Stromal cell of bone marrow (primary cell): ENCODE data around the gene APOA5.
A peak's percentile ranks its signal among the peaks of the same experiment; 100 is the strongest.
"Not testable (repeated sequence)": the region's sequence is repeated elsewhere in the genome, so short reads cannot be mapped to it uniquely, and the experiment has no call there.

ENCODE experiments used
- DNase-seq: peaks from one replicate; pipeline ENCODE4 v3.0.0-alpha.2; 2012; ENCODE audit warnings: low read depth

APOA5 gene

DNA sequence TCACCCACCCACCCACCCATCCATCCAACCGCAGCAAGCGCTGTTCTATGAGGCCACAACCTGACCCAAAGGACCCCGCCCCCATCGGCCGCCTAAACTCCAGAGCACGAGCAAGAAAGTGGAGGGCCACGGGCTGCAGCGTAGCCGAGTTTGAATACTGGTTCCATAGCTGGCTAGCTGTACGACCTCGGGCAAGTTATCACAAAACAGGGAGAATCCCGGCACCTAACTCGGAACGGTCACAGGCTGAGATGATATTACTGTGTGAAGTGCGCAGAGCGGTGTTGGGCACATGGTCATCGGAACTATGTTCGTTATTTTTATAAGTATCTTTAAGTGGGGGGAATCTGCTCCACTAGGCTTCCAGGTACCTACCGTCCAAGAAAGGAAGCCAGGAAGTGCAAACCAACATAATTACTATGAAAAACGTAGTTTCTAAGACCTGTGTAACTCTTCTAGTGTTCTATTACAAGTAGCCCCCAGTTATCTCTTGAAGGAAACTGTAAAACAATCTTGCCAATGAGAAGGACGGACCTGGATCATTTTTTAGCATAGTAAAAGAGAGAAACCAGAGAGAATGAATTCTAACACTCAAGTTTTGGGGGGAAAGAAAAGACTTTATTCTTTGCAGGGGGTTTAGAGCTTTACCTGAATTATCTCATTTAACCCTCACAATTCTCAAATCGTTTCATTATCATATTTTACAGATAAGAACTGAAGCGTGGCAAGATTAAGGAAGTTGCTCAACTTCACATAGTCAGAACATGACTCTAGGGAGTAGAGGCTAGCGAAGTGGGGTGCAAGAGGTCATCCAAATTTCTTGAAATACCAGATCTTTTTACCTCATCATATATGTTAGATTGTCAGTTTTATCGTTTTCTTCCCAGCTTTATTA lies 18.2 kb downstream of the APOA5 start:
- no peak for DNase-seq

DNA sequence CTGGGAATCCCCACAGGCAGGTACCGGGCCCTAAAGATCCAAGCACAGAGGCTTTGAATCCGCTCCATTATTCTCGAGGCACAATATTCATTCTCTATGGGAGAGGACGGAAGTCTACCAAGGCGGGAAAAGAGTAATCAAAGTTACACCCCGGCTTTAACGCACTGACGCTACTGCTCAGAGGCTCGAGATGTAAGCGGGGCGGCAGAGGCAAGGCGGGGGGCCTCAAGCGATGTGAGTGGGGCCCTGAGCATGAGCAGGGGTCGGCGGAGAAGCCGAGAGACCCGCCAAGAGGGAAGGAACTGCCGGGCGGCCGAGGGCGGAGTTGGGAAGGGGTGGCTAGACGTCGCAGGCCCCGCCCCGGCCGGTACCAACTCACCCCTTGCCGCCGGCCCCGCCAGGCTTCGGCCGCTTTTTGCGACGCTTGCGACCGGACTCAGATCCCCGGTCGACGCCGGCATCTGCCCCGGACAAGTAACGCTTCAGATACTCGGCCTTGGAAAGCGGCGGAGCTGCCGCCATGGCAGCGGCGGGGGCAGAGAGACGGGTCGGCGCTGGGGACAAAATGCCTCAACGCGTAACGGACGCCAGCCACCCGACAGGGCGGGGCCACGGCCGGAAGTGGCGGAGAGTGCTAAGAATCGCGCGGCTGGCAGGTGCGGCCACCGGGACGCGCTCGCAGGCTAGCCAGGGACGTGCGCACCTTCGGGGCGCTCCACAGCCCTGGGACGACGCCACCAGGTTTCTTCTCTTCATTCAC lies 19.1 kb downstream of the APOA5 start, which contains the start of gene BUD13:
Gene BUD13 (minus strand): TSS at position 545 of the 760 bp plus-strand sequence. CDS start 23 bp downstream, at position 522.
- peak; percentile 59 for DNase-seq

DNA sequence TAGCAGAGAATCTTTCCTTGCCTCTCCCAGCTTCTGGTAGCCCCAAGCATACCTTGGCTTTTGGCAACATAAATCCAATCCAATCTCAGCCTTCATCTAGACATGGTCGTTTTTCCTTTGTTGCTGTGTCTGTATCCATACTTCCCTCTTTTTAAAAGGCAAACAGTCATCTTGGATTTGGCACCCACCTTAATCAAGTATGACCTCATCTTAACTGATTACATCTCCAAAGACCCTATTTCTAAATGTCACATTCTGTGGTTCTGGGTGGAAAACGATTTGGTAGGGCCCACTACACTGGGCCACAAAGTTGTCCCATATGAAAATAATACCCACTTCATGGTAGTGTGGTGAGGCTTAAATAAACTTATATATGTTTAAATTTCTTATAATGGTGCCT lies 19.7 kb downstream of the APOA5 start:
- no peak for DNase-seq

DNA sequence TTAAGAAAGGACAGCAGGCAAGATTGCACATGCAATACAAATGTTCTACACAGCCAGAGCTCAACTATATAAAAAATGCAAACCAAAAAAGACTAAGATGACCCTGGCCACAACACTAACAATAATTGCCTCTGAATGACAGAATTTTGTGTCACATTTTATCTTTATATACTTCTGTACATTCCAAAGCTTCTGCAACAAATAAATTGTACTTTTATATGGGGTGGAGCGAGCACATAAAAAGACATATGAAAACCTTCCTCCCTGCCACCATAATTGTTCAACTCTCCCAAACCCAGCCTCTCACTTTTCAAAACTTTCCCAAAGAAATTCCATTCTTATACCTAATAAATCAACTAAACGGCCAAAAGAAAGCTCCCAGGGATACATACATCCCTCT lies 29.5 kb downstream of the APOA5 start:
- DNase-seq, result no peak

DNA sequence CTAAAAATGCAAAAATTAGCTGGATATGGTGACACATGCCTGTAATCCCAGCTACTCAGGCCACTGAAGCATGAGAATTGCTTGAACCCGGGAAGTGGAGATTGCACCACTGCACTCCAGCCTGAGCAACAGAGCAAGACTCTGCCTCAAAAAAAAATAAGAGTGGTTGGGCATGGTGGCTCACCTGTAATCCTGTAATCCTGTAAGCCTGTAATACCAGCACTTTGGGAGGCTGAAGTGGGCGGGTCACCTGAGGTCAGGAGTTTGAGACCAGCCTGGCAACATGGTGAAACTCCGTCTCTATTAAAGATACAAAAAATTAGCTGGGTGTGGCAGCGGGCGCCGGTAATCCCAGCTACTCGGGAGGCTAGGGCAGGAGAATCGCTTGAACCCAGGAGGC lies 35.6 kb downstream of the APOA5 start:
- not testable (repeated sequence) for DNase-seq

DNA sequence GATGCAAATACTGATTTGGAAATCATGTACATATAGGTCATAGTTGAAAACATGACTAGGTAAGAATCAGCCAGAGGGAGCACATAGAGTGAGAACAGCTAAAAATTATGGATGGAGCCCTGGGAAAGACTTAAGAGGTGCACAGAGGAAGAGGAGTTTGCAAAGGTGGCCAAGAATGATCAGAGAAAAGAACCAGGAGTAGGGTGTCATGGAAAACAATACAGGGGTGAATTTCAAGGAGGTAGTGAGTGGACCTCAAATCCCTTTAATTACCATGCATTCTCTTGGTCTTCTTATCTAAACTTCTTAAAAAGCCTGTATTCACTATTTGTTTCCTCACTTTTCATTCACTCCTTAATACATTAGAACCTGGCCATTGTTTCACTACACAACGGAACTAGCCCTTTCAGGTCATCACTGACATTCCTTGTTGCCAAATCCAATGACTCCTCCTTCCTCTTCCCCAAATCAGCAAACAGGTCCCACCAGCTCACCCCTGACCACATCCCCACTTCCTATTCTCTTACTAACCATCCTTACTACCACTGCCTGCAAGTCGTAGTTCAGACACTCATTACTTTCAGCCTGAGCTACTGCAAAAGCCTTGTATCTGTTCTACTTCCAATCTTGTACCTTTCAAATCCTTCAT lies 41.5 kb downstream of the APOA5 start:
- DNase-seq, result no peak

DNA sequence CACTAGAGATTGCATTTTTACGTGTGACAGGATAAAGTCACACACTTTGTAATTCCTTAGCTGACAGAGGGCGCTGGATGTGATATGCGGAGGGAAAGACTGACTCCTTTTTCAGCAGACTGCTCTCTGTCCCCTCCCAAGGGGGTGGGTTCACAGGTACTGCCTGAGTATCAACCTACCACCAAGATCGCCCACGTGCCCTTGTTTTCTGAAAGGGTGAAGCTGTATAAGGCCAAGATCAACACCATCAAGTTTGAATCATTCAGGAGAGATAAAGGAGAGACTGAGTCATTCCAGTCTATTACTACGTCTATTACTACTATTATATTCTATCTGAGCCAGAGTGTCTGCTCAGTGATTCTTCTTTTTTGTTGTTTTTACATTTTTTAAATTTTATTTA lies 49.6 kb downstream of the APOA5 start:
- DNase-seq, result peak; percentile 13

DNA sequence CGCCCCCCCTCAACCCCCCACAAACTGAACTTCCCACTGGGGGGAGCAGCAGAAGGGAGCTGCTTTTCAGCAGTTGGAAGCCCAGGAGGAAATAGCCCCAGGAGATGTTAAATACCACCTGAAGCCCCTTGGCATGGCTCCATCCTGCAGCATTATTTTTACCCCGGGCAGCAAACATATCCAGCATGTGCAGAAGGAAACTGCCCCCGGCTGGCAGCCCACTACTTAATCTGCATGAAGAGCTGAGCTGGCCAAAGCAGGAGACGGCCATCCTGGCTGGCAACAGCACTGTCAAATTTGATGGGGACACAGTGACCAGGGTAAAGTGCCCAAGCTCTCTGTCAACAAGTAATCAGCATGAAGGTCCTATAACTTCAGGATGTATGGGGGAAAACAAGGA lies 50.9 kb downstream of the APOA5 start:
- no peak for DNase-seq
